MM.1S (cell line): ENCODE results near the gene OR51G2.

ENCODE experiments used
- DNase-seq: peaks from one replicate; pipeline ENCODE4 v3.0.0-alpha.2; 2015
- H2AFZ ChIP-seq: fragments of 300-600 bp; sonication (generic); 2 replicates; pipeline ENCODE4 v1.6.0; 2016; ENCODE audit warnings: antibody characterized with exemption, low read length
- H3F3A ChIP-seq: fragments of 300-600 bp; sonication (generic); 2 replicates; pipeline ENCODE4 v1.6.1; 2016; ENCODE audit warnings: mild to moderate bottlenecking, antibody characterized with exemption, low read length, moderate library complexity, mixed read lengths; ENCODE audit not compliant: insufficient read depth
- H3K27ac ChIP-seq: fragments of 300-600 bp; sonication (generic); 2 replicates; pipeline ENCODE4 v1.5.1; 2016; ENCODE audit warnings: mild to moderate bottlenecking, low read length
- H3K27me3 ChIP-seq: fragments of 300-600 bp; sonication (generic); replicated peaks from 2 replicates; pipeline ENCODE4 v1.6.0; 2016; ENCODE audit warnings: low read length; ENCODE audit not compliant: insufficient read depth
- H3K36me3 ChIP-seq: fragments of 300-600 bp; sonication (generic); replicated peaks from 2 replicates; pipeline ENCODE4 v1.6.1; 2016; ENCODE audit warnings: mild to moderate bottlenecking, low read length, mixed read lengths; ENCODE audit not compliant: insufficient read depth
- H3K4me1 ChIP-seq: fragments of 300-600 bp; sonication (generic); 2 replicates; pipeline ENCODE4 v1.6.1; 2016; ENCODE audit warnings: low read length, mixed read lengths
- H3K4me2 ChIP-seq: fragments of 300-600 bp; sonication (generic); 2 replicates; pipeline ENCODE4 v1.6.0; 2016; ENCODE audit warnings: low read depth, low read length
- H3K4me3 ChIP-seq: fragments of 300-600 bp; sonication (generic); 2 replicates; pipeline ENCODE4 v1.5.1; 2016; ENCODE audit warnings: low read length, mixed read lengths
- H3K79me2 ChIP-seq: fragments of 300-600 bp; sonication (generic); 2 replicates; pipeline ENCODE4 v1.6.1; 2016; ENCODE audit warnings: mixed run types, low read length, mixed read lengths
- H3K9ac ChIP-seq: fragments of 300-600 bp; sonication (generic); 2 replicates; pipeline ENCODE4 v1.6.1; 2016; ENCODE audit warnings: low read length, mixed read lengths
- H3K9me2 ChIP-seq: fragments of 300-600 bp; sonication (generic); replicated peaks from 2 replicates; pipeline ENCODE4 v1.6.1; 2016; ENCODE audit warnings: mild to moderate bottlenecking, low read length, mixed read lengths; ENCODE audit not compliant: insufficient read depth
- H3K9me3 ChIP-seq: fragments of 300-600 bp; sonication (generic); replicated peaks from 2 replicates; pipeline ENCODE4 v1.6.1; 2016; ENCODE audit warnings: mild to moderate bottlenecking, low read length, mixed read lengths; ENCODE audit not compliant: insufficient read depth
- H4K20me1 ChIP-seq: fragments of 300-600 bp; sonication (generic); 2 replicates; pipeline ENCODE4 v1.6.1; 2016; ENCODE audit warnings: mild to moderate bottlenecking, low read length, moderate library complexity, mixed read lengths; ENCODE audit not compliant: insufficient read depth
- EZH2 ChIP-seq: fragments of 300-600 bp; sonication (generic); optimal IDR thresholded peaks from 2 replicates; pipeline ENCODE3; 2017; ENCODE audit warnings: low read depth, mild to moderate bottlenecking, antibody characterized with exemption, low read length, mixed read lengths
- EZH2phosphoT487 ChIP-seq: fragments of 300-600 bp; sonication (generic); IDR thresholded peaks from 2 replicates; pipeline ENCODE4 v1.6.1; 2018; ENCODE audit warnings: antibody characterized with exemption, low read length
- TF ChIP-seq, protein P1 (sequence below): fragments of 300-600 bp; sonication (generic); IDR thresholded peaks from 2 replicates; pipeline ENCODE4 v1.5.1; 2016; ENCODE audit warnings: antibody characterized with exemption, low read length, mixed read lengths

The OR51G2 gene

DNA sequence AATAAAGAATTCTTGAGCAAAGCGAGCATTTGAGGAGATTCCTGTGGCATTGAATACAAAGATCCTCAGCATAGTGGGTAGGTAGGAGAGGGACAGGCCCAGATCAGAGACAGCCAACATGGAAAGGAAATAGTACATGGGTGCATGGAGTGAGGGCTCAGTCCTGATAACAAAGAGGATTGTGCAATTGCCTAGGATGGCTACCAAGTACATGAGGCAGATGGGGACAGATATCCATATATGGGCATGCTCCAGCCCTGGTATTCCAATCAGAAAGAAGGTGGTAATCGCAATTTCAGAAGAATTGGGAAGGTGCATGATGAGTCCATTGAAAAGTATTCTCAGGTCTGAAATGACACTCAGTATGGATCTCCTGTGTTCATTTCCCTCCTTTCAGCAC, 28.9 kb downstream of the OR51G2 start:
- Histone ChIP-seq H3K9ac (no peak overlapping the region), H3K27me3 (no peaks in the 10 kb centered on the region), H4K20me1 (no peaks in the 10 kb centered on the region), H3K4me1 (no peaks in the 10 kb centered on the region), H3K27ac (no peak overlapping the region), H2AFZ (no peak overlapping the region), H3K36me3 (no peaks in the 10 kb centered on the region), H3K79me2 (no peaks in the 10 kb centered on the region), H3F3A (no peaks in the 10 kb centered on the region), H3K9me3 (no peaks in the 10 kb centered on the region), H3K4me2 (no peak overlapping the region), H3K4me3 (no peak overlapping the region), H3K9me2 (no peaks in the 10 kb centered on the region)
- TF ChIP-seq EZH2 (no peak), EZH2phosphoT487 (no peak)
- TF ChIP-seq, protein P1, sequence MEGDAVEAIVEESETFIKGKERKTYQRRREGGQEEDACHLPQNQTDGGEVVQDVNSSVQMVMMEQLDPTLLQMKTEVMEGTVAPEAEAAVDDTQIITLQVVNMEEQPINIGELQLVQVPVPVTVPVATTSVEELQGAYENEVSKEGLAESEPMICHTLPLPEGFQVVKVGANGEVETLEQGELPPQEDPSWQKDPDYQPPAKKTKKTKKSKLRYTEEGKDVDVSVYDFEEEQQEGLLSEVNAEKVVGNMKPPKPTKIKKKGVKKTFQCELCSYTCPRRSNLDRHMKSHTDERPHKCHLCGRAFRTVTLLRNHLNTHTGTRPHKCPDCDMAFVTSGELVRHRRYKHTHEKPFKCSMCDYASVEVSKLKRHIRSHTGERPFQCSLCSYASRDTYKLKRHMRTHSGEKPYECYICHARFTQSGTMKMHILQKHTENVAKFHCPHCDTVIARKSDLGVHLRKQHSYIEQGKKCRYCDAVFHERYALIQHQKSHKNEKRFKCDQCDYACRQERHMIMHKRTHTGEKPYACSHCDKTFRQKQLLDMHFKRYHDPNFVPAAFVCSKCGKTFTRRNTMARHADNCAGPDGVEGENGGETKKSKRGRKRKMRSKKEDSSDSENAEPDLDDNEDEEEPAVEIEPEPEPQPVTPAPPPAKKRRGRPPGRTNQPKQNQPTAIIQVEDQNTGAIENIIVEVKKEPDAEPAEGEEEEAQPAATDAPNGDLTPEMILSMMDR, result no peak
- DNase-seq, result no peak

DNA sequence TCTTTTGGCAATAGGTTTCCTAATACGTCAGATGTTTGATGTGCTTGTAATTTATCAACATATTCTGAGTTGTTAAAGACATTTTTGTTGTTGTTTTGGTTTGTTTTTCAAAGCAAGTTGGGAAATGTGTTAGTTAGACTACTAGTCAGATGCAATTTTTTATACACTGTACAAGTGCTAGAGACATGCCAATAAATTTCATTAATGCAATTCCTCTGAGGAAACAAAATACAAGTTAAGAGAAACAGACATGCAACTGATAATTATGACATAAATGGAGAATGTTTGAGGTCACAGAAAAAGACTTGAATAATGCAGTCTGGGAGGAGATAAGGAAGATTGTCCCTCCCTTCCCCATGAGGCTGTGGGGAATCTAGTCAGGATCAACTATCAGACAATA, 31.6 kb downstream of the OR51G2 start:
- no peaks in the 10 kb centered on the region for H3K4me1 ChIP-seq
- no peaks in the 10 kb centered on the region for H3K9me2 ChIP-seq
- DNase-seq, result no peak
- H3K27me3 ChIP-seq, result no peaks in the 10 kb centered on the region
- H3K36me3 ChIP-seq, result no peaks in the 10 kb centered on the region
- no peaks in the 10 kb centered on the region for H3F3A ChIP-seq
- TF ChIP-seq EZH2phosphoT487 (no peak), EZH2 (no peak)
- TF ChIP-seq, protein P1, result no peak
- no peak overlapping the region for H2AFZ ChIP-seq
- H3K9me3 ChIP-seq, result no peaks in the 10 kb centered on the region
- no peak overlapping the region for H3K4me3 ChIP-seq
- H3K9ac ChIP-seq, result no peak overlapping the region
- H3K4me2 ChIP-seq, result no peak overlapping the region
- H4K20me1 ChIP-seq, result no peaks in the 10 kb centered on the region
- H3K27ac ChIP-seq, result no peak overlapping the region
- H3K79me2 ChIP-seq, result no peaks in the 10 kb centered on the region

DNA sequence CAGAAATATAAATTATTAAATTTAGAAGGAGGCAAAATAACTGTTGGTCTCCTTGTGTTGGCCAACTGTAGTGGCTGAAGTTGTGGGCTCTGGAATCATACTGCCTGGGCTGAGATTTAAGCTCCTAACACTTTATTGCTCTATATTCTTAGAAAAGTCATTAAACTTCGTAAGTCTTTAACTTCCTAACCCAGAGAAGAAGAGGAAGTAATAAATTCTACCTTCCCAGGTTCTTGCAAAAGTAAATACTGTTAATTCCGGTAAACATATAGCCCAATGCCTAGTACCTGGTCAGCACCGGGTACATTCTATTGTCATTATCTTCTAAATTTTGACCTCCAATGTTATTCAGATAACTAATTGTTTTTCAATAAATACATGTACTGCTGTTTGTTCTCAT, 33.0 kb downstream of the OR51G2 start:
- Histone ChIP-seq H3K9ac (no peak overlapping the region), H3K4me1 (no peaks in the 10 kb centered on the region), H3K4me3 (no peak overlapping the region), H3K9me3 (no peaks in the 10 kb centered on the region), H3K27ac (no peak overlapping the region), H3K4me2 (no peak overlapping the region), H3K27me3 (no peaks in the 10 kb centered on the region), H4K20me1 (no peaks in the 10 kb centered on the region), H3F3A (no peaks in the 10 kb centered on the region), H3K79me2 (no peaks in the 10 kb centered on the region), H3K36me3 (no peaks in the 10 kb centered on the region), H2AFZ (no peak overlapping the region), H3K9me2 (no peaks in the 10 kb centered on the region)
- no peak for DNase-seq
- TF ChIP-seq EZH2 (no peak), EZH2phosphoT487 (no peak)

DNA sequence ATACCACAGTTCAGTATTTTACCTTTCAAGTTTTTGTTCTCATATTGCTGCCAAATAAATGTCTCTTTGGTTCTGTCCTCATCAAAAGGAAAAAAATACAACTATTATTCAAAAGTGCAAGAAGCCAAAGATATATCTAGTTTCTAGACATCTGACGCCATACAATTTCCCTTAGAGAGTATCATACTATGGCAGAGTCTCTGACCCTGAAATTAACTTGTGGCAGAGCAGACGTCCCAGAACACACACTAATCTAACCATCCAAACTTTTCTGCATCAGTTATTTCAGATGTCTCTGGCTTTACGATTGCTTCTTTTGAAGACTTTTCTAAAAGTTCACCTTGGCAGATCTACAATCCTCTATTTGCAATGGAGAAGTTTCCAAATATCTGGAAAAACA, 34.8 kb downstream of the OR51G2 start:
- no peak overlapping the region for H2AFZ ChIP-seq
- DNase-seq, result no peak
- H3K9ac ChIP-seq, result no peak overlapping the region
- H3F3A ChIP-seq, result no peaks in the 10 kb centered on the region
- H3K9me3 ChIP-seq, result no peaks in the 10 kb centered on the region
- no peaks in the 10 kb centered on the region for H3K4me1 ChIP-seq
- no peak overlapping the region for H3K27ac ChIP-seq
- no peak overlapping the region for H3K4me2 ChIP-seq
- TF ChIP-seq EZH2 (no peak), EZH2phosphoT487 (no peak)
- TF ChIP-seq, protein P1, result no peak
- H3K4me3 ChIP-seq, result no peak overlapping the region
- H4K20me1 ChIP-seq, result no peaks in the 10 kb centered on the region
- no peaks in the 10 kb centered on the region for H3K79me2 ChIP-seq
- H3K36me3 ChIP-seq, result no peaks in the 10 kb centered on the region
- no peaks in the 10 kb centered on the region for H3K9me2 ChIP-seq
- H3K27me3 ChIP-seq, result no peaks in the 10 kb centered on the region
